Nephron (organoid): Measurements from ENCODE around the gene RASL12.

ENCODE experiments used
- H3K27ac Mint-ChIP-seq, 3 experiments: 2 replicates each; pipeline ENCODE4 v1.8.0; 2020; ENCODE audit warnings: mixed read lengths in 3 of 3, mild to moderate bottlenecking in 2 of 3, moderate library complexity in 1 of 3
- H3K27me3 Mint-ChIP-seq: 2 replicates; pipeline ENCODE4 v1.8.0; 2021; ENCODE audit warnings: low read depth, mild to moderate bottlenecking, moderate library complexity, mixed read lengths
- H3K36me3 Mint-ChIP-seq: 2 replicates; pipeline ENCODE4 v1.8.0; 2020; ENCODE audit warnings: low read depth, mixed read lengths
- H3K4me1 Mint-ChIP-seq: 2 replicates; pipeline ENCODE4 v1.8.0; 2020; ENCODE audit warnings: mixed read lengths
- H3K4me3 Mint-ChIP-seq, 3 experiments: 2 replicates each; pipeline ENCODE4 v1.8.0; 2020; ENCODE audit warnings: mild to moderate bottlenecking in 3 of 3, mixed read lengths in 3 of 3, moderate library complexity in 2 of 3
- H3K9me3 Mint-ChIP-seq: 2 replicates; pipeline ENCODE4 v1.8.0; 2020; ENCODE audit warnings: mixed read lengths
- CTCF ChIP-seq, 3 experiments: fragments of 200-600 bp; sonication (generic); IDR thresholded peaks; one replicate each; pipeline ENCODE4 v1.5.0; 2021; ENCODE audit warnings: antibody characterized with exemption in 3 of 3; ENCODE audit not compliant: unreplicated experiment in 3 of 3

The RASL12 gene

GRCh38 chr15:65008983-65009382, 58.8 kb downstream of the RASL12 start:
- Mint-ChIP-seq H3K9me3 (peaks cover 11% of the 10 kb centered on the region), H3K27me3 (no peaks in the 10 kb centered on the region), H3K4me1 (no peaks in the 10 kb centered on the region), H3K36me3 (peaks cover 60% of the 10 kb centered on the region), H3K27ac (no peak overlapping the region), H3K4me3 (no peak overlapping the region)
- TF ChIP-seq CTCF (IDR thresholded peaks at IDR 0.05; ENCODE audit: unreplicated experiment in 3 of 3) = no peak

- H3K9me3 Mint-ChIP-seq = no peaks in the 10 kb centered on the region
- H3K4me1 Mint-ChIP-seq = no peaks in the 10 kb centered on the region
- H3K27ac Mint-ChIP-seq = no peak overlapping the region
- no peak for TF ChIP-seq CTCF (IDR thresholded peaks at IDR 0.05; ENCODE audit: unreplicated experiment in 3 of 3)
- H3K36me3 Mint-ChIP-seq = peaks cover 61% of the 10 kb centered on the region
- no peaks in the 10 kb centered on the region for H3K27me3 Mint-ChIP-seq
- H3K4me3 Mint-ChIP-seq = no peak overlapping the region
Measured at GRCh38 chr15:65006876-65007275, 60.9 kb downstream of the RASL12 start.

GRCh38 chr15:65004993-65005392, 62.8 kb downstream of the RASL12 start:
- Mint-ChIP-seq H3K4me3 (no peak overlapping the region), H3K9me3 (no peaks in the 10 kb centered on the region), H3K27me3 (no peaks in the 10 kb centered on the region), H3K4me1 (no peaks in the 10 kb centered on the region), H3K36me3 (peaks cover 48% of the 10 kb centered on the region), H3K27ac (no peak overlapping the region)
- no peak for TF ChIP-seq CTCF (IDR thresholded peaks at IDR 0.05; ENCODE audit: unreplicated experiment in 3 of 3)
